Measurements from ENCODE around the gene ARHGEF28.

Gene ARHGEF28

GRCh38 chr5:73979321-73979720 lies 353.3 kb downstream of the ARHGEF28 start:
- no peak overlapping the region for H2AFZ ChIP-seq (ENCODE audit: insufficient read depth, low read length, poor library complexity)
- H3K4me3 ChIP-seq (ENCODE audit: low read depth, low read length) = no peak overlapping the region
- no peak overlapping the region for H2BK12ac ChIP-seq (ENCODE audit: low read length)
- no peak overlapping the region for H2BK5ac ChIP-seq (ENCODE audit: low read depth, low read length, poor library complexity)
- DNase-seq = no peak
- H3K4me2 ChIP-seq (ENCODE audit: low read length) = no peak overlapping the region
- no peak overlapping the region for H3K9ac ChIP-seq (ENCODE audit: low read length)
- H3K9me3 ChIP-seq (ENCODE audit: insufficient read depth, low read depth, low read length) = no peaks in the 10 kb centered on the region
- H3K4me1 ChIP-seq (ENCODE audit: control insufficient read depth in 1 of 2, insufficient read depth in 2 of 2, low read length in 2 of 2) = no peaks in the 10 kb centered on the region
- no peaks in the 10 kb centered on the region for H3K79me1 ChIP-seq (ENCODE audit: low read length)
- H3K36me3 ChIP-seq (ENCODE audit: control insufficient read depth in 1 of 2, insufficient read depth in 2 of 2, low read length in 2 of 2) = no peaks in the 10 kb centered on the region
- H3K18ac ChIP-seq (ENCODE audit: low read length) = no peak overlapping the region
- H3K23ac ChIP-seq (ENCODE audit: low read length) = no peak overlapping the region
- no peaks in the 10 kb centered on the region for H3K27me3 ChIP-seq (ENCODE audit: insufficient read depth, low read length)
- H4K8ac ChIP-seq (ENCODE audit: low read depth, low read length) = no peak overlapping the region
- H3K79me2 ChIP-seq (ENCODE audit: control insufficient read depth, insufficient read depth, low read length, poor library complexity) = no peaks in the 10 kb centered on the region
- H2BK120ac ChIP-seq (ENCODE audit: insufficient read depth, low read length, poor library complexity) = no peak overlapping the region
- no peak overlapping the region for H3K14ac ChIP-seq (ENCODE audit: low read length)
- no peak overlapping the region for H4K91ac ChIP-seq (ENCODE audit: low read depth, low read length)
- WGBS (ENCODE audit: extremely low coverage, insufficient coverage, insufficient read length) = no CpG with 5 or more reads among the region's 3 CpGs
- no peak overlapping the region for H4K12ac ChIP-seq (ENCODE audit: low read depth, low read length)
- H3K4ac ChIP-seq (ENCODE audit: low read depth, low read length) = no peak overlapping the region
- H3K27ac ChIP-seq (ENCODE audit: low read depth, low read length) = no peak overlapping the region
- H2AK5ac ChIP-seq (ENCODE audit: low read length) = no peak overlapping the region

GRCh38 chr5:73981704-73982103 lies 355.7 kb downstream of the ARHGEF28 start:
- H3K4ac ChIP-seq (ENCODE audit: low read depth, low read length) = no peak overlapping the region
- no peak overlapping the region for H3K18ac ChIP-seq (ENCODE audit: low read length)
- H3K9me3 ChIP-seq (ENCODE audit: insufficient read depth, low read depth, low read length) = no peaks in the 10 kb centered on the region
- no peak overlapping the region for H3K4me3 ChIP-seq (ENCODE audit: low read depth, low read length)
- no peaks in the 10 kb centered on the region for H3K4me1 ChIP-seq (ENCODE audit: control insufficient read depth in 1 of 2, insufficient read depth in 2 of 2, low read length in 2 of 2)
- no peak overlapping the region for H4K91ac ChIP-seq (ENCODE audit: low read depth, low read length)
- no peak overlapping the region for H2AK5ac ChIP-seq (ENCODE audit: low read length)
- no peak overlapping the region for H3K14ac ChIP-seq (ENCODE audit: low read length)
- H3K23ac ChIP-seq (ENCODE audit: low read length) = no peak overlapping the region
- H2BK12ac ChIP-seq (ENCODE audit: low read length) = no peak overlapping the region
- H3K27me3 ChIP-seq (ENCODE audit: insufficient read depth, low read length) = no peaks in the 10 kb centered on the region
- H3K36me3 ChIP-seq (ENCODE audit: control insufficient read depth in 1 of 2, insufficient read depth in 2 of 2, low read length in 2 of 2) = no peaks in the 10 kb centered on the region
- WGBS (ENCODE audit: extremely low coverage, insufficient coverage, insufficient read length) = no CpG with 5 or more reads among the region's 5 CpGs
- H4K8ac ChIP-seq (ENCODE audit: low read depth, low read length) = no peak overlapping the region
- H4K12ac ChIP-seq (ENCODE audit: low read depth, low read length) = no peak overlapping the region
- DNase-seq = no peak
- no peaks in the 10 kb centered on the region for H3K79me1 ChIP-seq (ENCODE audit: low read length)
- H2BK5ac ChIP-seq (ENCODE audit: low read depth, low read length, poor library complexity) = no peak overlapping the region
- H3K79me2 ChIP-seq (ENCODE audit: control insufficient read depth, insufficient read depth, low read length, poor library complexity) = no peaks in the 10 kb centered on the region
- no peak overlapping the region for H3K9ac ChIP-seq (ENCODE audit: low read length)
- no peak overlapping the region for H2AFZ ChIP-seq (ENCODE audit: insufficient read depth, low read length, poor library complexity)
- no peak overlapping the region for H3K27ac ChIP-seq (ENCODE audit: low read depth, low read length)
- no peak overlapping the region for H2BK120ac ChIP-seq (ENCODE audit: insufficient read depth, low read length, poor library complexity)
- no peak overlapping the region for H3K4me2 ChIP-seq (ENCODE audit: low read length)

- H2AK5ac ChIP-seq (ENCODE audit: low read length) = no peak overlapping the region
- no peak overlapping the region for H2BK120ac ChIP-seq (ENCODE audit: insufficient read depth, low read length, poor library complexity)
- H2BK5ac ChIP-seq (ENCODE audit: low read depth, low read length, poor library complexity) = no peak overlapping the region
- no peak overlapping the region for H3K18ac ChIP-seq (ENCODE audit: low read length)
- no peaks in the 10 kb centered on the region for H3K9me3 ChIP-seq (ENCODE audit: insufficient read depth, low read depth, low read length)
- no peak for DNase-seq
- H3K4me2 ChIP-seq (ENCODE audit: low read length) = no peak overlapping the region
- H3K14ac ChIP-seq (ENCODE audit: low read length) = no peak overlapping the region
- no peaks in the 10 kb centered on the region for H3K79me1 ChIP-seq (ENCODE audit: low read length)
- H3K79me2 ChIP-seq (ENCODE audit: control insufficient read depth, insufficient read depth, low read length, poor library complexity) = no peaks in the 10 kb centered on the region
- H3K4ac ChIP-seq (ENCODE audit: low read depth, low read length) = no peak overlapping the region
- no peak overlapping the region for H2AFZ ChIP-seq (ENCODE audit: insufficient read depth, low read length, poor library complexity)
- no peak overlapping the region for H2BK12ac ChIP-seq (ENCODE audit: low read length)
- H4K91ac ChIP-seq (ENCODE audit: low read depth, low read length) = no peak overlapping the region
- H3K4me1 ChIP-seq (ENCODE audit: control insufficient read depth in 1 of 2, insufficient read depth in 2 of 2, low read length in 2 of 2) = no peaks in the 10 kb centered on the region
- no peak overlapping the region for H4K12ac ChIP-seq (ENCODE audit: low read depth, low read length)
- H3K36me3 ChIP-seq (ENCODE audit: control insufficient read depth in 1 of 2, insufficient read depth in 2 of 2, low read length in 2 of 2) = no peaks in the 10 kb centered on the region
- H3K27ac ChIP-seq (ENCODE audit: low read depth, low read length) = no peak overlapping the region
- no peak overlapping the region for H3K9ac ChIP-seq (ENCODE audit: low read length)
- no peak overlapping the region for H4K8ac ChIP-seq (ENCODE audit: low read depth, low read length)
- H3K4me3 ChIP-seq (ENCODE audit: low read depth, low read length) = no peak overlapping the region
- no CpG with 5 or more reads among the region's 1 CpG for WGBS (ENCODE audit: extremely low coverage, insufficient coverage, insufficient read length)
- no peaks in the 10 kb centered on the region for H3K27me3 ChIP-seq (ENCODE audit: insufficient read depth, low read length)
- no peak overlapping the region for H3K23ac ChIP-seq (ENCODE audit: low read length)
Measured at GRCh38 chr5:73983644-73984043, 357.6 kb downstream of the ARHGEF28 start.

GRCh38 chr5:73985145-73985544 lies 359.1 kb downstream of the ARHGEF28 start:
- no peak overlapping the region for H2AFZ ChIP-seq (ENCODE audit: insufficient read depth, low read length, poor library complexity)
- no peak overlapping the region for H3K27ac ChIP-seq (ENCODE audit: low read depth, low read length)
- H3K4me3 ChIP-seq (ENCODE audit: low read depth, low read length) = no peak overlapping the region
- H3K4me1 ChIP-seq (ENCODE audit: control insufficient read depth in 1 of 2, insufficient read depth in 2 of 2, low read length in 2 of 2) = peaks cover 0 to 2% of the 10 kb centered on the region in 2 experiments
- H4K8ac ChIP-seq (ENCODE audit: low read depth, low read length) = no peak overlapping the region
- no peaks in the 10 kb centered on the region for H3K79me2 ChIP-seq (ENCODE audit: control insufficient read depth, insufficient read depth, low read length, poor library complexity)
- H2BK5ac ChIP-seq (ENCODE audit: low read depth, low read length, poor library complexity) = no peak overlapping the region
- H3K4me2 ChIP-seq (ENCODE audit: low read length) = no peak overlapping the region
- no CpG with 5 or more reads among the region's 1 CpG for WGBS (ENCODE audit: extremely low coverage, insufficient coverage, insufficient read length)
- no peak overlapping the region for H3K9ac ChIP-seq (ENCODE audit: low read length)
- no peak overlapping the region for H3K18ac ChIP-seq (ENCODE audit: low read length)
- no peaks in the 10 kb centered on the region for H3K9me3 ChIP-seq (ENCODE audit: insufficient read depth, low read depth, low read length)
- no peaks in the 10 kb centered on the region for H3K27me3 ChIP-seq (ENCODE audit: insufficient read depth, low read length)
- H2AK5ac ChIP-seq (ENCODE audit: low read length) = no peak overlapping the region
- DNase-seq = peak in 1 of 2 donors; percentile 27
- no peaks in the 10 kb centered on the region for H3K79me1 ChIP-seq (ENCODE audit: low read length)
- no peak overlapping the region for H2BK120ac ChIP-seq (ENCODE audit: insufficient read depth, low read length, poor library complexity)
- H3K36me3 ChIP-seq (ENCODE audit: control insufficient read depth in 1 of 2, insufficient read depth in 2 of 2, low read length in 2 of 2) = no peaks in the 10 kb centered on the region
- no peak overlapping the region for H3K4ac ChIP-seq (ENCODE audit: low read depth, low read length)
- H2BK12ac ChIP-seq (ENCODE audit: low read length) = no peak overlapping the region
- no peak overlapping the region for H3K23ac ChIP-seq (ENCODE audit: low read length)
- no peak overlapping the region for H4K12ac ChIP-seq (ENCODE audit: low read depth, low read length)
- H3K14ac ChIP-seq (ENCODE audit: low read length) = no peak overlapping the region
- no peak overlapping the region for H4K91ac ChIP-seq (ENCODE audit: low read depth, low read length)

Data from trophoblast cell (in vitro differentiated cells and primary cell).